Measurements from ENCODE around the gene ZNF678.
"Not testable (repeated sequence)": the region's sequence is repeated elsewhere in the genome, so short reads cannot be mapped to it uniquely, and the experiment has no call there.

Gene ZNF678

DNA sequence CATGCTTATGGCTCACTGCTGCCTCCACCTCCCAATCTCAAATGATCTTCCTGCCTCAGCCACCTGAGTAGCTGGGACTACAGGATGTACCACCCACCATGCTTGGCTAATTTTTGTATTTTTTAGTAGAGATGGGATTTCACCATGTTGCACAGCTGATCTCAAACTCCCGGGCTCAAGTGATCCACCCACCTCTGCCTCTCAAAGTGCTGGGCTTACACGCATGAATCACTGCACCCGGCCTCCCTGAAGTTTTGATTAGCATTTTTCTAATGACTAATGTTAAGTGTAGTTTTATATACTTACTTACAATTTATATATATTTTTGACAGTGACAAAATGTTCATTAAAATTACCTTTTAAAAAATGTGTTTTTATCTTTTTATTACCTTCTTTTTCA lies 41.1 kb downstream of the ZNF678 start:
- no peak for DNase-seq (ENCODE audit: low read depth)

- DNase-seq (ENCODE audit: low read depth): not testable (repeated sequence)
These were observed 42.9 kb downstream of the ZNF678 start for GRCh38 chr1:227606271-227606670.

DNA sequence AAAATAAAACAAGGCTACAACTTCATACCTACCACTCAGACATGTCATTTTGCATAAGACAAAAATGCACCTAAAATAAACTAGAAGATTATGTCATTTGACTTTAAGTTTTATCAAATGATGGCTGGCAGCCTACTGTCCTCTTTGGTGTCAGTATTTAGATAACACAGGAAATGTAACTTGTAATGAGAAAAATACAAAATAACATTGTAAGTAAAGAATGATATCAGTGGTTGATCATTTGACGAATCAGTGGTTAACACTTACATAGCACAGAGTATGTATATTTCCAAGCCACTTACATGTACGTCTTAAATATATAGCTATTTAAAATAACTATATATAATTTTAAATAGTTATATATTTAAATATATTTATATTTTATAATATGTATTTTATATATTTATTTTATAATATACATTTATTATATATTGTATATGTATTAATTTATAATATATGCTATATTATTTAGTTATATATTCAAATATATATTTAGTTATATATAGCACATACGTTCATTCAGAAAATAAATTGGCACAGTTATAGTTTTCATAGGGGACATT lies 44.1 kb downstream of the ZNF678 start:
- no peak for DNase-seq (ENCODE audit: low read depth)

GRCh38 chr1:227612658-227613057 lies 49.3 kb downstream of the ZNF678 start:
- DNase-seq (ENCODE audit: low read depth): no peak

DNA sequence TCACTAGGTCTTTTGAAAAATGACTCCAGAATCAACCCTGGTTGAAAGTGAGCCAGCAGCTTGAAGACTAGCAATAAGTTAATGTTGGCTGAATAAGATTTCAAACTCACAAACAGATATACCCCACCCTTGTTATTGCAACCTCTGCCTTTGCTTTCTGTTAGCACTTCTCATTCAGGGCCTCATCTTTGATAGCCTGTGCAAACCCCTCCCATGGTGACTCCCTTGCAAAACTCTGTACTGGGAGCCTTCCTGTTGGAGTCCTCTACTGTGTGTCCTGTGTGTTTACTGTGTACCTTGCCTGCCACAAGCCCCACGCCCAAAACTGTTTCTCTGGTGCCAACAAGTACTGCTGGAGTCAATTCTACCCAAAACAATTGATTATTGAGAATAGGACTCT lies 50.2 kb downstream of the ZNF678 start:
- DNase-seq (ENCODE audit: low read depth): no peak

- no peak for DNase-seq (ENCODE audit: low read depth)
These were observed 57.9 kb downstream of the ZNF678 start for GRCh38 chr1:227621211-227621610.

- no peak for DNase-seq (ENCODE audit: low read depth)
These were observed 59.6 kb downstream of the ZNF678 start for GRCh38 chr1:227622739-227623475.

DNA sequence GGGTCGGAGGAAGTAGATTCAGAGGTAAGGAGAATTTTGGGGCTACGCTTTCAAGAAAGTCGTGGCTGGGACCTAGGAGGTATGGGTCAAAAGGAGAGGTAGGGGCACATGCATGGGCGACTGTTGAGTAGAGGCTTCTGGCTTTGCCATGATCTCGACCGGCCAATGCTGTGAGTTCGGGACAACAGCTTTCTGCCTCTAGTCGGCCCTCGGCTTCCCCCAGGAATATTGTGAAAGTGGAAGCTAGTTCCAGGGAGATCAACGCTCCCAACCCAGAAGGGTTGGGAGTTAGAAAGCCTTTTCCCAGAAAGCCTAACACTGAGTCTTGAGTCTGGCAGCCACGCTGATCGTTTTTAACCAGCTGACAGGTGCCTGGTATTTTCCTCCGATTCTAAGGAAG lies 69.0 kb downstream of the ZNF678 start:
- no peak for DNase-seq (ENCODE audit: low read depth)

GRCh38 chr1:227635596-227635995 lies 72.2 kb downstream of the ZNF678 start:
- DNase-seq (ENCODE audit: low read depth): no peak

DNA sequence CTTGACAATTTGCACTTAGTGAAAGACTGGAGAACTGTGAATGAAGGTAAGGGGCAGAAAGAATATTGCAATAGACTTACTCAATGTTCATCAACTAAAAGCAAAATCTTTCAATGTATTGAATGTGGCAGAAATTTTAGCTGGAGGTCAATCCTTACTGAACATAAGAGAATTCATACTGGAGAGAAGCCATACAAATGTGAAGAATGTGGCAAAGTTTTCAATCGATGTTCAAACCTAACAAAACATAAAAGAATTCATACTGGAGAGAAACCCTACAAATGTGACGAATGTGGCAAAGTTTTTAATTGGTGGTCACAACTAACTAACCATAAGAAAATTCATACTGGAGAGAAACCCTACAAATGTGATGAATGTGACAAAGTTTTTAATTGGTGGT lies 91.1 kb downstream of the ZNF678 start:
- no peak for DNase-seq (ENCODE audit: low read depth)

GRCh38 chr1:227654858-227655752 lies 91.7 kb downstream of the ZNF678 start:
- DNase-seq (ENCODE audit: low read depth): no peak

GRCh38 chr1:227661495-227661894 lies 98.1 kb downstream of the ZNF678 start:
- DNase-seq (ENCODE audit: low read depth): no peak

- no peak for DNase-seq (ENCODE audit: low read depth)
These were observed 99.6 kb downstream of the ZNF678 start for GRCh38 chr1:227662933-227663332.

DNA sequence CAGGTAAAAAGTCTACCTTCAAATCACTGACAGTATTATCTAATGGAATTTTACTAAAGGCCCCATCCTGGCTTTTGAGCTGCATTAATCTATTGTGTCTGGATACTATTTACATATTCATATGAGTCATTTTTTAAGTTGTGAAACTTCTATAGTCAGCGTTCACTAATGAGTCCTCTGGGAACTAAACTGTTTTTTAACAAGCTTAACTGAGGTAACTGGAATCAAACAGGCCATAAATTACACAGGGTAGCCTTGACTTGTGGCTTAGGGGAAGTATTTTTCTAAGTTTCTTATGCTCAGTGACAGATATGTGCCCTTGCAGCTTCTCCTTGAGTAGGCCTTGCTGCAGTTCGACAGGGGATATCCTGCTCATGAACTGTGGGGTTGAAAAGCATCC lies 102.9 kb downstream of the ZNF678 start:
- no peak for DNase-seq (ENCODE audit: low read depth)

- no peak for DNase-seq (ENCODE audit: low read depth)
These were observed 110.1 kb downstream of the ZNF678 start for GRCh38 chr1:227673441-227673840.

DNA sequence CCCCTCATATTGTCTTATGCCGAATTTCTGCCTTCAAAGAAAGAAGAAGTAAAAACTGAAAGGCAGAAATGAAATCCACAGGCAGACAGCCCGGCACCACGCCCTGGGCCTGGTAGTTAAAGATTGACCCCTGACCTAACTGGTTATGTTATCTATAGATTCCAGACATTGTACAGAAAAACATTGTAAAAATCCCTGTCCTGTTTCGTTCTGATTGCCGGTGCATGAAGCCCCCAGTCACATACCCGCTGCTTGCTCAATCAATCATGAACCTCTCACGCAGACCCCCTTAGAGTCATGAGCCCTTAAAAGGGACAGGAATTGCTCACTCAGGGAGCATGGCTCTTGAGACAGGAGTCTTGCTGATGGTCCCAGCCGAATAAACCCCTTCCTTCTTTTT lies 122.5 kb downstream of the ZNF678 start:
- no peak for DNase-seq (ENCODE audit: low read depth)

GRCh38 chr1:227697321-227697864 lies 134.0 kb downstream of the ZNF678 start:
- DNase-seq (ENCODE audit: low read depth): no peak

- DNase-seq (ENCODE audit: low read depth): not testable (repeated sequence)
These were observed 138.3 kb downstream of the ZNF678 start for GRCh38 chr1:227701631-227702030.

GRCh38 chr1:227707846-227708245 lies 144.5 kb downstream of the ZNF678 start:
- no peak for DNase-seq (ENCODE audit: low read depth)

- DNase-seq (ENCODE audit: low read depth): no peak
These were observed 146.1 kb downstream of the ZNF678 start for GRCh38 chr1:227709451-227709850.

- not testable (repeated sequence) for DNase-seq (ENCODE audit: low read depth)
These were observed 147.1 kb downstream of the ZNF678 start for GRCh38 chr1:227710474-227710873.

GRCh38 chr1:227712648-227713047 lies 149.3 kb downstream of the ZNF678 start:
- no peak for DNase-seq (ENCODE audit: low read depth)

- DNase-seq (ENCODE audit: low read depth): no peak
These were observed 155.6 kb downstream of the ZNF678 start for GRCh38 chr1:227718932-227719331.
